Liver (tissue), 9 donors: ENCODE measurements around the gene PIGP. TPM values are rescaled to one million over a fixed set of nuclear protein-coding genes. Genes with fewer than 3 reads are reported as not detected.

ENCODE experiments used
- DNase-seq: peaks from one replicate; pipeline ENCODE4 v3.0.0-alpha.2; 2017; ENCODE audit warnings: low spot score
- H3K27ac ChIP-seq, 2 donors: one replicate each; pipeline ENCODE4 v1.7.0; 2013; ENCODE audit warnings: inconsistent platforms in 2 of 2, low read length in 2 of 2, control low read depth in 1 of 2, low read depth in 1 of 2, mild to moderate bottlenecking in 1 of 2
- H3K27me3 ChIP-seq, 4 donors: one replicate each; pipeline versions ENCODE4 v1.6.1 to v1.7.0; 2013; ENCODE audit warnings: low read length in 3 of 4, inconsistent platforms in 1 of 4, mild to moderate bottlenecking in 1 of 4, moderate library complexity in 1 of 4; ENCODE audit not compliant: control insufficient read depth in 4 of 4, insufficient read depth in 4 of 4
- H3K36me3 ChIP-seq, 4 donors: one replicate each; pipeline versions ENCODE4 v1.6.1 to v1.7.0; 2013; ENCODE audit warnings: low read length in 3 of 4, mild to moderate bottlenecking in 3 of 4, low read depth in 1 of 4, moderate library complexity in 1 of 4; ENCODE audit not compliant: control insufficient read depth in 4 of 4, insufficient read depth in 3 of 4
- H3K4me1 ChIP-seq, 4 donors: one replicate each; pipeline versions ENCODE4 v1.6.1 to v1.7.0; 2013; ENCODE audit warnings: low read length in 3 of 4, mild to moderate bottlenecking in 3 of 4, moderate library complexity in 1 of 4; ENCODE audit not compliant: control insufficient read depth in 4 of 4, insufficient read depth in 4 of 4
- H3K4me3 ChIP-seq, 3 donors: one replicate each; pipeline versions ENCODE4 v1.6.1 to v1.7.0; 2013; ENCODE audit warnings: low read length in 3 of 3, control low read depth in 1 of 3, low read depth in 1 of 3, mild to moderate bottlenecking in 1 of 3
- H3K9ac ChIP-seq, 2 donors: one replicate each; pipeline ENCODE4 v1.7.0; 2013; ENCODE audit warnings: low read length in 2 of 2, mild to moderate bottlenecking in 2 of 2, moderate library complexity in 2 of 2, control low read depth in 1 of 2, low read depth in 1 of 2
- H3K9me3 ChIP-seq, 4 donors: one replicate each; pipeline versions ENCODE4 v1.6.1 to v1.7.0; 2013; ENCODE audit warnings: low read length in 3 of 4; ENCODE audit not compliant: control insufficient read depth in 4 of 4
- ATF3 ChIP-seq: IDR thresholded peaks from 2 replicates; pipeline ENCODE4 v1.6.1; 2016; ENCODE audit warnings: antibody characterized with exemption
- EGR1 ChIP-seq, 2 donors: IDR thresholded peaks; 2 replicates each; pipeline ENCODE4 v1.6.1; 2016 to 2018; ENCODE audit warnings: antibody characterized with exemption in 2 of 2, low read depth in 2 of 2
- FOXA1 ChIP-seq: IDR thresholded peaks from 2 replicates; pipeline ENCODE4 v1.6.1; 2016; ENCODE audit warnings: antibody characterized with exemption
- FOXA2 ChIP-seq: IDR thresholded peaks from 2 replicates; pipeline ENCODE4 v1.6.1; 2016; ENCODE audit warnings: antibody characterized with exemption
- GABPA ChIP-seq, 2 donors: IDR thresholded peaks in 1 of 2; conservative IDR thresholded peaks in 1 of 2; 2 replicates each; pipeline ENCODE4 v1.6.1; 2016; ENCODE audit warnings: antibody characterized with exemption in 2 of 2, mild to moderate bottlenecking in 1 of 2, moderate library complexity in 1 of 2
- HNF4A ChIP-seq, 2 donors: conservative IDR thresholded peaks; 2 replicates each; pipeline ENCODE4 v1.6.1; 2016; ENCODE audit warnings: antibody characterized with exemption in 2 of 2, mild to moderate bottlenecking in 2 of 2
- HNF4G ChIP-seq: IDR thresholded peaks from 2 replicates; pipeline ENCODE4 v1.6.1; 2016; ENCODE audit warnings: antibody characterized with exemption
- JUND ChIP-seq, 2 donors: IDR thresholded peaks; 2 replicates each; pipeline ENCODE4 v1.6.1; 2016; ENCODE audit warnings: antibody characterized with exemption in 2 of 2
- MAX ChIP-seq: IDR thresholded peaks from 2 replicates; pipeline ENCODE4 v1.6.1; 2016; ENCODE audit warnings: antibody characterized with exemption
- NR2F2 ChIP-seq: IDR thresholded peaks from 2 replicates; pipeline ENCODE4 v1.6.1; 2016; ENCODE audit warnings: antibody characterized with exemption
- RAD21 ChIP-seq, 2 donors: IDR thresholded peaks; 2 replicates each; pipeline ENCODE4 v1.6.1; 2016; ENCODE audit warnings: antibody characterized with exemption in 2 of 2, mild to moderate bottlenecking in 2 of 2
- RXRA ChIP-seq, 2 donors: IDR thresholded peaks; 2 replicates each; pipeline ENCODE4 v1.6.1; 2017 to 2018; ENCODE audit warnings: antibody characterized with exemption in 2 of 2, mild to moderate bottlenecking in 1 of 2
- SP1 ChIP-seq: IDR thresholded peaks from 2 replicates; pipeline ENCODE4 v1.6.1; 2018; ENCODE audit warnings: antibody characterized with exemption, mild to moderate bottlenecking
- TAF1 ChIP-seq: conservative IDR thresholded peaks from 2 replicates; pipeline ENCODE4 v1.6.1; 2016; ENCODE audit warnings: antibody characterized with exemption, mild to moderate bottlenecking
- YY1 ChIP-seq: IDR thresholded peaks from 2 replicates; pipeline ENCODE4 v1.6.1; 2016; ENCODE audit warnings: antibody characterized with exemption, mild to moderate bottlenecking
- WGBS: extraction: QIAGEN DNeasy Blood & Tissue Kit; methylation state at CpG from one replicate; pipeline ENCODE4 v1.1.7; 2013; 5-methylcytosine and 5-hydroxymethylcytosine counted together
- polyA plus RNA-seq, 2 donors: library from polyadenylated mRNA; stranded (reverse) in 1 of 2; unstranded in 1 of 2; fragments of 200-250 nt in 1 of 2; fragments of >200 nt in 1 of 2; fragmentation: Nextera tagmentation in 1 of 2; extraction: Ambion mirVana in 1 of 2; gene quantifications; one replicate each; pipeline versions ENCODE4 v1.2.1 to v1.2.3, GENCODE V29; 2013 to 2015
- total RNA-seq, 2 donors: library from RNA; depleted of rRNA; stranded (reverse); fragments of >200 nt; gene quantifications; one replicate each; pipeline ENCODE4 v1.2.3, GENCODE V29; 2014
- TF ChIP-seq, protein P1 (sequence below): IDR thresholded peaks from 2 replicates; pipeline ENCODE4 v1.6.1; 2016; ENCODE audit warnings: antibody characterized with exemption, mild to moderate bottlenecking
- TF ChIP-seq, protein P2 (sequence below): IDR thresholded peaks from 2 replicates; pipeline ENCODE4 v1.6.1; 2016; ENCODE audit warnings: antibody characterized with exemption
- donor health status: healthy.
- donor health status: healthy.
- donor health status: healthy.
- donor health status: healthy.
- donor health status: healthy.

PIGP gene
- total and polyA plus RNA-seq, 4 donors: 3.8 to 26.2 (median 11.7) TPM

DNA sequence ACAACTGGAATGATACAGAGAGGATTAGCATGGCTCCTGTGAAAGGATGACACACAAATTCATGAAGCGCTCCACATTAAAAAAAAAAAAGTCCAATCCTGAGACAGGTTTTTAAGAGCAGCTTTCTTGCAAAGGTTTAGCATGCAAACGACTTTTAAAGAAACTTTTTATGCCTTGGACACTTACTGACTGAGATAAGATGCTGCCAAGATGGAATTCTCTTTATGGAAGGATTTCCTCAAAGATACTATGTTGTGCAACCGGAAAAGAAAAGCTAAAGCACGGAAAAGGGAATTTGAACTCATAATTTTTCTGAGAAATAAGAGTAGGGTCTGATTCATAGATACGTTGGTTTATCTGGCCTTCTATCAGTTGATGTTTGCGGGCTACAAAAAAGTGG, 27.3 kb downstream of the PIGP start:
- Histone ChIP-seq H3K27me3 (no peaks in the 10 kb centered on the region), H3K4me3 (no peak overlapping the region), H3K27ac (no peak overlapping the region), H3K36me3 (no peaks in the 10 kb centered on the region), H3K9ac (no peak overlapping the region), H3K9me3 (no peaks in the 10 kb centered on the region), H3K4me1 (no peaks in the 10 kb centered on the region)
- no peak for DNase-seq
- no peak for TF ChIP-seq TAF1
- TF ChIP-seq FOXA1: no peak
- TF ChIP-seq GABPA (IDR thresholded peaks at IDR 0.05 in 1 of 2, conservative IDR thresholded peaks at IDR 0.05 in 1 of 2): no peak
- TF ChIP-seq EGR1 (IDR thresholded peaks at IDR 0.05; ENCODE audit: low read depth in 2 of 2): no peak
- TF ChIP-seq HNF4A (conservative IDR thresholded peaks at IDR 0.05): no peak
- TF ChIP-seq, protein P1, sequence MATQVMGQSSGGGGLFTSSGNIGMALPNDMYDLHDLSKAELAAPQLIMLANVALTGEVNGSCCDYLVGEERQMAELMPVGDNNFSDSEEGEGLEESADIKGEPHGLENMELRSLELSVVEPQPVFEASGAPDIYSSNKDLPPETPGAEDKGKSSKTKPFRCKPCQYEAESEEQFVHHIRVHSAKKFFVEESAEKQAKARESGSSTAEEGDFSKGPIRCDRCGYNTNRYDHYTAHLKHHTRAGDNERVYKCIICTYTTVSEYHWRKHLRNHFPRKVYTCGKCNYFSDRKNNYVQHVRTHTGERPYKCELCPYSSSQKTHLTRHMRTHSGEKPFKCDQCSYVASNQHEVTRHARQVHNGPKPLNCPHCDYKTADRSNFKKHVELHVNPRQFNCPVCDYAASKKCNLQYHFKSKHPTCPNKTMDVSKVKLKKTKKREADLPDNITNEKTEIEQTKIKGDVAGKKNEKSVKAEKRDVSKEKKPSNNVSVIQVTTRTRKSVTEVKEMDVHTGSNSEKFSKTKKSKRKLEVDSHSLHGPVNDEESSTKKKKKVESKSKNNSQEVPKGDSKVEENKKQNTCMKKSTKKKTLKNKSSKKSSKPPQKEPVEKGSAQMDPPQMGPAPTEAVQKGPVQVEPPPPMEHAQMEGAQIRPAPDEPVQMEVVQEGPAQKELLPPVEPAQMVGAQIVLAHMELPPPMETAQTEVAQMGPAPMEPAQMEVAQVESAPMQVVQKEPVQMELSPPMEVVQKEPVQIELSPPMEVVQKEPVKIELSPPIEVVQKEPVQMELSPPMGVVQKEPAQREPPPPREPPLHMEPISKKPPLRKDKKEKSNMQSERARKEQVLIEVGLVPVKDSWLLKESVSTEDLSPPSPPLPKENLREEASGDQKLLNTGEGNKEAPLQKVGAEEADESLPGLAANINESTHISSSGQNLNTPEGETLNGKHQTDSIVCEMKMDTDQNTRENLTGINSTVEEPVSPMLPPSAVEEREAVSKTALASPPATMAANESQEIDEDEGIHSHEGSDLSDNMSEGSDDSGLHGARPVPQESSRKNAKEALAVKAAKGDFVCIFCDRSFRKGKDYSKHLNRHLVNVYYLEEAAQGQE: no peak
- no peak for TF ChIP-seq FOXA2
- no peak for TF ChIP-seq HNF4G
- TF ChIP-seq, protein P2, sequence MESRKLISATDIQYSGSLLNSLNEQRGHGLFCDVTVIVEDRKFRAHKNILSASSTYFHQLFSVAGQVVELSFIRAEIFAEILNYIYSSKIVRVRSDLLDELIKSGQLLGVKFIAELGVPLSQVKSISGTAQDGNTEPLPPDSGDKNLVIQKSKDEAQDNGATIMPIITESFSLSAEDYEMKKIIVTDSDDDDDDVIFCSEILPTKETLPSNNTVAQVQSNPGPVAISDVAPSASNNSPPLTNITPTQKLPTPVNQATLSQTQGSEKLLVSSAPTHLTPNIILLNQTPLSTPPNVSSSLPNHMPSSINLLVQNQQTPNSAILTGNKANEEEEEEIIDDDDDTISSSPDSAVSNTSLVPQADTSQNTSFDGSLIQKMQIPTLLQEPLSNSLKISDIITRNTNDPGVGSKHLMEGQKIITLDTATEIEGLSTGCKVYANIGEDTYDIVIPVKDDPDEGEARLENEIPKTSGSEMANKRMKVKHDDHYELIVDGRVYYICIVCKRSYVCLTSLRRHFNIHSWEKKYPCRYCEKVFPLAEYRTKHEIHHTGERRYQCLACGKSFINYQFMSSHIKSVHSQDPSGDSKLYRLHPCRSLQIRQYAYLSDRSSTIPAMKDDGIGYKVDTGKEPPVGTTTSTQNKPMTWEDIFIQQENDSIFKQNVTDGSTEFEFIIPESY: no peak
- no peak for TF ChIP-seq RAD21 (IDR thresholded peaks at IDR 0.05)
- TF ChIP-seq YY1: no peak
- TF ChIP-seq JUND (IDR thresholded peaks at IDR 0.05): no peak
- TF ChIP-seq SP1: no peak
- no peak for TF ChIP-seq NR2F2
- no peak for TF ChIP-seq ATF3
- TF ChIP-seq RXRA (IDR thresholded peaks at IDR 0.05): no peak
- TF ChIP-seq MAX: no peak
- 72% methylated on average over 6 of the region's 6 CpGs for WGBS

DNA sequence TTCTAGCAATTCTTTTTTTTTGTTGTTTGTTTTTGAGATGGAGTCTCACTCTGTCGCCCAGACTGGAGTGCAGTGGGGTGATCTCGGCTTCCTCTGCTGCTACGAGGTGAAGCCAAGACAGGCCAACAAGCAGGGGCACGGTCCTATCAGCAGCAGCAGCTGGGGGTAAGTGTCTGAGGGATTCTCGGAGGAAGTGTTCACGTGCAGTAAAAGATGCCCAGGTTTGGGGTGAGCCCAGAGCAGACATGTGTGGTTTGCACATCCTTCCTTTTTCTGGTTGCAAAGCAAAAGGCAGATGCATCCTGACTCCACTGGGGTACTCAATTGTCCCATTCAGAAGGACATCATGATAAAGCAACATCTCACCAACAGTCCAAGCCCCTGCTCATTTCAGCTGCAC, 27.7 kb downstream of the PIGP start:
- Histone ChIP-seq H3K27me3 (no peaks in the 10 kb centered on the region), H3K9ac (no peak overlapping the region), H3K27ac (no peak overlapping the region), H3K4me3 (no peak overlapping the region), H3K9me3 (no peaks in the 10 kb centered on the region), H3K36me3 (no peaks in the 10 kb centered on the region), H3K4me1 (no peaks in the 10 kb centered on the region)
- TF ChIP-seq NR2F2: no peak
- no peak for TF ChIP-seq JUND (IDR thresholded peaks at IDR 0.05)
- TF ChIP-seq RAD21 (IDR thresholded peaks at IDR 0.05): no peak
- TF ChIP-seq MAX: no peak
- TF ChIP-seq FOXA1: no peak
- no peak for TF ChIP-seq HNF4G
- no peak for TF ChIP-seq RXRA (IDR thresholded peaks at IDR 0.05)
- no peak for TF ChIP-seq FOXA2
- TF ChIP-seq, protein P2: no peak
- TF ChIP-seq EGR1 (IDR thresholded peaks at IDR 0.05; ENCODE audit: low read depth in 2 of 2): no peak
- TF ChIP-seq, protein P1: no peak
- TF ChIP-seq ATF3: no peak
- WGBS: 65% methylated on average over 6 of the region's 6 CpGs
- no peak for DNase-seq
